Right hindlimb (tissue), 1 donor: ENCODE results near the gene BCL7A.

Source experiments
- DNase-seq: peaks from one replicate; pipeline ENCODE4 v3.0.0-alpha.2; 2018

Gene BCL7A

GRCh38 chr12:122057007-122057735 lies 35.5 kb downstream of the BCL7A start:
- DNase-seq, result no peak

DNA sequence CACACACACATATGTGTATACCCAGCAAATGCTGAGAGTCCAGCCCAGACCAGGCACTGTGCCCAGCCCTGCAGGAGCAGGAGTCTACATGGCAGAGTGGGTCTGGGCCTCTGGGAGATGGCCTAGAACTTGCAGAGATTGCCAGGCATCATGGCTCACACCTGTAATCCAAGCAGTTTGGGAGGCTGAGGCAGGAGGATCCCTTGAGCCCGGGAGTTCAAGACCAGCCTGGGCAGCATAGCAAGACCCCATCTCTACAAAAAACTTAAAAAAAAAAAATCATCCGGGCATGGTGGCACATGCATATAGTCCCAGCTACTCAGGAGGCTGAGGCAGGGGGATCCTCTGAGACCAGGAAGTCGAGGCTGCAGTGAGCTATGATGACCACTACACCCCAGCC lies 36.1 kb downstream of the BCL7A start:
- DNase-seq, result no peak

DNA sequence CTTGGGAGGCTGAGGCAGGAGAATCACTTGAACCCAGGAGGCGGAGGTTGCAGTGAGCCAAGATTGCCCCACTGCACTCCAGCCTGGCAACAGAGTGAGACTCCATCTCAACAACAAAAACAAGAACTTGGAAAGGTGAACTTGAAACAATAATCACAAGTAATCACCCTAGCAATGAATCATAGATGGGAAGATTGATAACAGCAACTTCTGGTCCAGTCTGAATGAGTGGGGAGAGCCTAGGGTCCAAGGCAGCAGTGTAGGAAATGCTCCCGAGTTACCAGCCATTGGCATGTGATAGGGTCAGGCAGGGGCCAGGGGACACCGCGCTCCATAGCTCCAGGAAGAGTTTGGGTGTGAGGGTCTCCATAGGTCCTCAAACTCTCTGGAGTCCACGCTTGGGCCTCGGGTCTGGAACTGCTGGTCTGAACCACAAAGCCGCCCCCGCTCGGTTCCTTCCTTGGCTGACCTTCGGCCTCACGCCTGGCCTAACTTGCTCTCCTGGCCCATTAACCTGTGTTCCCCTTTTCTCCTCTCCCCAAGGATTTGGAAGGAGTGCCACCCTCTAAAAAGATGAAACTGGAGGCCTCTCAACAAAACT lies 37.0 kb downstream of the BCL7A start:
- DNase-seq, result no peak

DNA sequence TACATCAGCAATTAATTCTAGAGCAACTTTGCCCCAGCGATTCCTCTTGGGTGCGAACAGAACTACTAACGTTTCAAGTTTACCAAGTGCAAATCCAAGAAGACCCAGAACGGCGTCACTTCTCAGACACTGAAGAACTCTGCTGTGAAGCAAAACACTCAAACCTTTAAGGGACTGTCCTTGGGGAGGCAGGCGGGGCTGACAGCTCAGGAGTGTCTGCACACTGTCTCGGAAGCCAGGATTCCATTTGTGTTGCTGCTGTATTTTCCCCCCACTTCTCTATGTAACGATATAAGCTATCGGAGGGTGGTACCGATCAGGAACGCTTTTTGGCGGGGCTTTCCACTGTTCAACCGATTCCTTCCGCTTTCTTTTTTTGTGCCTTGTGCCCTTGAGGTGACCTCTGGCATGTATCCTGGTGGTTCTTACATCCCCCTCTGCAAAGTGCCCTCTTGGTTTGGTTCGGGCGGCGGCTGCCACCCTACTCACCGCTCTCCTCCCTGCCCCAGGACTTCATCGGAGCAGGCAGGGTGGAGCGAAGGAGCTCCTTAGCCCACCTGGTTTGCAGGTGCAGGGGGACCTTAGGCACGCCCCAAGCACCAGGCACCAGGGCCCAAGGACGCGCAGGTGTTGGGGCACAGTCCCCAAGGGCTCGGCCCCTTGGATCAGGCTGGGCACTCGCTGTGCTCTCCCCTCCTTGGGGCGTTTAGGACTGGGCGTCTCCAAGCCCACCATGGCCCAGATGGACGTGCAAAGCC lies 37.7 kb downstream of the BCL7A start:
- DNase-seq, result no peak

DNA sequence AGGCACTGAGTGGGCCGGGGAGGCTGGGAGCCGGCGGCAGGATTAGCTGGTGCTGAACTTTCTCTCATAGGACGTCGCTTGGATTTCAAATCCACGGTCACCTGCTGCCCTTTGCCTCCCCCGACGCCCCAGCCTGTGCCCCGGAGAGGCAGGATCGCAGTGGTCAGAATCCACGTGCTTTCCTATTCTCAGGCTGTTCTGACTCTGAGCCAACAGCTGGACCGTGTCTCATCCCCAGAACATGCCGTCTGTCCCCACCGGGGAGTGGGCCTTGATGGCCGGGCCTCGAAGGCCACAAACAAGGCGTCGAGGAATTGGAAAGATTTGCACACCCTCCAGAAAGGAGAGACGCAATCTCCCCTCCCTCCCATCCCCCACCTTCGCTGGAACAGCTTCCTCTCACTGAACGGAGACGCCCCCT lies 38.4 kb downstream of the BCL7A start:
- DNase-seq, result no peak

DNA sequence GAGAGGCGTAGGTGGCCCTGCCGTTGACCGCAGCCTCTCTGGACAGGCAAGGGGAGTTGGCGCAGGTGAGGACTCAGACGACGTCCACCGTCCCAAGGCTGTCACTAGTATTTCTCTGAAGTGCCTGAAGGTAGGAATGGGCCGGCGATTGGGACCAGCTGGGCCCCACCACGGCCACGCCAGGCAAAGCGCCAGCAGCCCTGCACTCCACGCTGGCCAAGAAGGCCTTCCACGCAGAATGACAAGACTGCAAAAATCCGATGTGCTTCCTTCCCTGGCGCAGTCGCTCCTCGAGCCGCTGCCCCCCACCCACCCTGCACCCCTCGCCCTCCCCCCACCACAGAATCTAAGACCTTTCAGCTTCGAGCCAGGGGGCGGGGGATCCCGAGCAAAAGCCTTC lies 39.6 kb downstream of the BCL7A start:
- no peak for DNase-seq

GRCh38 chr12:122062832-122063693 lies 41.4 kb downstream of the BCL7A start:
- DNase-seq, result no peak

- no peak for DNase-seq
These were observed 42.0 kb downstream of the BCL7A start for GRCh38 chr12:122063694-122064024.

DNA sequence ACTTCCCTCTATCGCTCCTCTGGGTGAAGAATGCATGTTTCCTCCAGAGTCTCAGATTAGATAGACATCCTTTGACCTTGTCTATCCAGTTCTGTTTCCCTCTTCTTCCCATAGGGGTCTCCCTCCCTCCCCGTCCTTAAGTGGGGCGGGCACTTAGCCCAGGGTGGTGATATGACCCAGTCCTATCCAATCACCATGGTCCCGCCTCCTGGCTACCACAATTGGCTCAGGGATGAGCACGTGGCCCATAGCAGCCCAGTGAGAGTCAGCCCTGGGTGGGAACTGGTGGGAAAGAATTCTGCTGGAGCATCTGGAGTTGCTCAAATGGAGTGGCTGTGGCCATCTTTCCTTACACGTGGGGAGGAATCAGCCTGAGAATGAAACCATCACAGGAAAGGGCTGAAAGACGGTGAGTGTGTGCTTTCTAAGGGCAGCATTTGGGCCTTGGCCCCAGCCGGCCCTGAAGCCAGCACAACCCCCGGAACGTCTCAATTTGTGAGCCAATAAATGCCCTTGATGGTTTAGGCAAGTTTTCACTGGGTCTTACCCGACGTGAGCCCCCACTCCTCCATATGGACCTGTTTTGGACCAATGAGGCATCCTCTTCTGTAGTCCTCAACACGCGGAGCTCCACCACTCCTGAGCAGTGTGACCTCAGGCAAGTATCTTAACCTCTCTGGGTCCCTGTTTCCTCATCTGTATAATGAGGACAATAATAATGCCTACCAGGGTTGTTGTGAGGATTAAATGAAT lies 42.5 kb downstream of the BCL7A start:
- peak; percentile 83 for DNase-seq

DNA sequence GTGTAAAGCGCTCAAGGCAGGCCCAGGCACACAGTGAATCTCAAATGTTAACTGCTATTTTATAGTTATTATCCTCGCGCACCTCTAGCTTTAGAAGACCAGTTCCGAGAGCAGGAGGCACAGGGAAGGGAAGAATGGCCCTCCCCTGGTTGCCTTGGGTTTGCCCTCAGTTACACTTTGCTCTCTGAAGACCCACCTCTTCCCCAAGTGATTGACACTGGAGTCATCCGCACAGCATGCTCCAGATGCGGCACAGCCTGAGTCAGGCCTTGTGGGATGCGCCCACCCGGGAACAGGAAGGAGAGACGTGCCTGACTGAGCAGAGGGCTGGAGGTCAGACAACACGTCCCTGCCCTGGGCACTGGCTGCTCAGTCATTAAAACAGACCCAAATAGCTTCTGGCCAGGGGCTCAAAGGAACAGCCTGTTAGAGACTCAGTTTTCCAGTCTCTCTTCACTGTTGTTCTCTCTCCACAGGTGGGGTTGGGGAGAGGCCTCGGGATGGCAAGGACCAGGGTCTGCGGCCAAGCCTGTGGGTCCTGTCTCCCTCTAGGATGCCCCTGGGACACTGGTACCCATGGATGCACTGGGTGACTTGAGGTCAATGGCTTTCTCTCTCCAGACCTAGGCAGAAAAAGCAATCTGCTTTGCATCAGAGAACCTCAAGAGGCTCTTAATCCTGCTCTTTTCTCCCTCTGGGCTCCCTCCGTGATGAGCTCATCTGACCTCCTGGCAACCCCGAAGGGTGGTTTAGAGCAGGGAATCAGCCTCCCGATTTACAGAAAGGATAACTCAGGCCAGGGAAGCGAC lies 43.3 kb downstream of the BCL7A start:
- DNase-seq, result no peak

DNA sequence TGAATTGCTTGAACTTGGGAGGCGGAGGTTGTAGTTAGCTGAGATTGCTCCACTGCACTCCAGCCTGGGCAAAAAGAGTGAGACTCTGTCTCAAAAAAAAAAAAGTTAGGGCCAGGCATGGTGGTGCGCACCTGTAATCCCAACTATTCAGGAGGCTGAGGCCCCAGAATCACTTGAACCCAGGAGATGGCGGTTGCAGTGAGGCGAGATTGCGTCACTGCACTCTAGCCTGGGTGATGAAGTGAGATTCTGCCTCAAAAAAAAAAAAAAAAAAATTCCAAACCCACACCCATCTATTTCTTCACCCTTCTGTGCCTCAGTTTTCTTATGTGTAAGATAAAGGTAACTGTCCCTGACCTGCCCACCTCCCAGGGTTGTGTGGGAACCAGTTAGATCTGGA lies 45.9 kb downstream of the BCL7A start:
- DNase-seq, result no peak

DNA sequence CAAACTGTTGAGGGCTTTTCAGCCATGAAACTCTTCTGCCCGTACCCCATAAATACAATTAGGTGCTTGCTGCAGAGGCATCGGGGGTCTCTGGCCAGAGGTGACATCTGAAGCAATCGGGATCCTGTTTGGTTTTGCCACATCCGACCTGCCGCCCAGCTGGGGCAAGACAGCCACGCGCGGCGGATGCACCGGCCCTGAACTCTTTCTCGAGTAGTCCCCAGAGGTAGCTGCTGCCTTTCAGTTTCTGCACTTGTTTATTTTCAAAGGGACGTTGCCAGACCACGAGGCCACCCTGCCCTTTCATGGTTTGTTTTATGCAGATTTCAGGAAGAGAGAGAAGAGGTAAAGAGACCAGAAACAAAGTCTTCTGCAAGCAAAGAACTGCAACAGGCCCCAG lies 46.3 kb downstream of the BCL7A start:
- DNase-seq, result no peak

DNA sequence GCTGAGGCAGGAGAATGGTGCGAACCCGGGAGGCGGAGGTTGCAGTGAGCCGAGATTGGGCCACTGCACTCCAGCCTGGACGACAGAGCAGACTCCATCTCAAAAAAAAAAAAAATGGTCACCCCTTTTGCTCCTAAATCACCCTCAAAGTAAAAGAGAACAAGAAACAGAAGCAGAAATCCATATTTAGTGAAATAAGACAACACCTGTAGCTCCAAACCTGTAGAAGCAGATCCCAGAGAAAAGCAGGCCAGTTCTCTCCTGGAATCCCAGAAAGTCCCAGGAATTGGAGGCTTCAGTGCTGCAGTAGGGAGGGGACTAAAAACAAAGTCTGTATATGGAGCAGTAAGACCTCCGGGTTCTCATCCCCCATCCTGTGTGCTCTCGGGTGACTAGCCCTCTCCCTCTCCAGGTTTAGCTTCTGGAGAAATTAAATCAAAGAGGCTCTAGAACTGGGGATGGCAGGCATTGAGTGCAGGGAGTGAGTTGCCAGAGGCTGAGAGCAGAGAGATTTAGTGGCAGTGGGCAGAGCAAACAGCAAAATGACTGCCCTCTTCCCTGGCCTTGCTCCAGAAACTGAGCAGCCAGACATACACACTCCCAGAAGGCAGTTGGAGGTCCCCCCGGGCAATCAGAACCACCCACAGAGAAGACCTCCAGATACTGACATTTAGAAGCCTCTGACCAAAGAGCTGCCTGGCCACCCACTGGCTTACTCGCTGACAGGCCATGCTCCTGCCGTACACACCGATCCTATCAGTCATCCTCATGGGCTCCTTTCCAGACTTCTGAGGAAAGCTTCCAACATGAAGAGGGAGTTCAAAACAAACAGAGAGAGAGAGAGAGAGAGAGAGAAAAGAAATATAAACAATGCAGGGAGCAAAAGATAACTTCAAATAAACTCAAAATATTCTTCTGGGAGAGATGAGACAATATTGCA lies 50.6 kb downstream of the BCL7A start:
- no peak for DNase-seq

DNA sequence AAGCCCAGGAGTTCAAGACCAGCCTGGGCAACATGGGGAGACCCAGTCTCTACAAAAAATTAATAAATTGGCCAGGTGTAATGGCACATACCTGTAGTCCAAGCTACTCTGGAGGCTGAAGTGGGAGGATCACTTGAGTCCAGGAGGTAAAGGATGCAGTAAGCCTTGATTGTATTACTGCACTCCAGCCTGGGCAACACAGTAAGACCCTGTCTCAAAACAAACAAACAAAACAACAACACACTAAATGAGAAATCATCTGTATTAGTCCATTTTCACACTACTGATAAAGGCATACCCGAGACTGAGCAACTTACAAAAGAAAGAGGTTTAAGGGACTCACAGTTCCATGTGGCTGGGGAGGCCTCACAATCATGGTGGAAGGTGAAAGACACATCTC lies 52.1 kb downstream of the BCL7A start:
- DNase-seq, result no peak

DNA sequence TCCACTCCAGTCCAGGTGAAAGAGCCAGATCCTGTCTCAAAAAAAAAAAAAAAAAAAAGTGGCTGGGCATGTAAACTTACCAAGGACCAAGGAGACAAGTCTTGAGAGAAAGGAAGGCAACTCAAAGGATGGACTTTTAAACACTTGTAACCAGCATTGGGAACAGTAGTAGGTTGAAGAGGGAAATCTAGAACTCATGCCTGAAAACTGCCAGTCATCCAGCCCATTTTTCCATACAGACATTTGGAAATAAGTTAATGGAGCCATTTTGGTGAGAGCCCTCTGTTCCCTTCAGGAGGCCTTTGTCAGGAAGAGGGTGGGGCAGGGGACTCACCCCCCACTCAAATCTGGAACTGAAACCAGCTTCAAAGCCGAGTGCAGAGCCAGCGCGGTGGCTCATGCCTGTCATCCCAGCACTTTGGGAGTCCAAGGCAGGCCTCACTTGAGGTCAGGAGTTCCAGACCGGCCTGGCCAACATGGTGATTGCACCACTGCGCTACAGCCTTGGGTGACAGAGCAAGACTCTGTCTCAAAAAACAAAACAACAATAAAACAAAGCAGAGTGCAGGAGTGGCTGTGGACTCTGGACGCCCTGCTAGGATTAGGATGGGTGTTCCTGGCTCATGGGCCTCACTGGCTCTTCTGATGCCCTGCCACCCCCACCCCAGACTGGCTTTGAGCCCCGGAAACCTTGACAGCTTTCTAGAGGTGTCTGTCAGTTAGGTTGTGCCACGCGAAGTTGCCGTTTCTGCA lies 55.2 kb downstream of the BCL7A start:
- no peak for DNase-seq

DNA sequence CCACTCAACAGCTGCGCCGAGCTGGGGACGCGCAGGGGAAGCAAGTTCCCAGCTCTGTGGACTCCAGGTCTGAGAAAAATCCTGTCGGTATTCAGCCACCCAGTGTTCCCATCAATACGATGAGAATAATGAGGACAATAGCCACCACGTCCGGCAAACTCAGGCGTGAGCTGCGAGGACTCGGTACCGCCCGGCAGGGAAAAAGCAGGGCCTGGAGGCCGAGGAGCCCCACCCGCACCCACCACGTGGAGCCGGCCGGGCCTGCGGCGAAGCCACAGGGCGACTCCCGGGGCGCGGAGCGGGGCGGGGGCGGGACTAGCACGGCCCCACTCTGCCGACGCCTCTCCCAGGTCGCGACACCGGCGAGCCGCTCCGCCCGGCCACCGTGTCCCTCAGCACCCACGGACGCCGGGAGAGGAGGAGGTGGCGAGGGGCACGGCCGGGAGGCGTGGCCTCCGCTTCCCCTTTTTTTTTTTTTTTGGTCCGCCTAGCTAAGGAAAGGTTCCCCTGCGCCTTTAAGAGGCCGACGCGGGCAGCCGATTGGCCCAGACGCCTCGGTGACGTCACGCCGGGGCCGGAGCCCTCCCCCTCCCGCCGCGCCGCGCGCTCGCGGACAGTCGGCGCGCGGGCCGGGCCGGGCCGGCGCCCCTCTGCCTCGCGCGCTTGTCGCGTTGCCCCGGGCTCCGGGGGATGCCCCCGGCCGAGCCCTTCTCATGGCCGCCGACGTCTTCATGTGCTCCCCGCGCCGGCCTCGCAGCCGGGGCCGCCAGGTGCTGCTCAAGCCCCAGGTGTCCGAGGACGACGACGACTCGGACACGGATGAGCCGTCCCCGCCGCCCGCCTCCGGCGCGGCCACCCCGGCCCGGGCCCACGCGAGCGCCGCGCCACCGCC lies 56.7 kb downstream of the BCL7A start, which contains the start of gene MLXIP:
Gene MLXIP (plus strand): TSS at position 616 of the 892 bp plus-strand sequence. CDS start 98 bp downstream, at position 714.
- peak; percentile 95 for DNase-seq

DNA sequence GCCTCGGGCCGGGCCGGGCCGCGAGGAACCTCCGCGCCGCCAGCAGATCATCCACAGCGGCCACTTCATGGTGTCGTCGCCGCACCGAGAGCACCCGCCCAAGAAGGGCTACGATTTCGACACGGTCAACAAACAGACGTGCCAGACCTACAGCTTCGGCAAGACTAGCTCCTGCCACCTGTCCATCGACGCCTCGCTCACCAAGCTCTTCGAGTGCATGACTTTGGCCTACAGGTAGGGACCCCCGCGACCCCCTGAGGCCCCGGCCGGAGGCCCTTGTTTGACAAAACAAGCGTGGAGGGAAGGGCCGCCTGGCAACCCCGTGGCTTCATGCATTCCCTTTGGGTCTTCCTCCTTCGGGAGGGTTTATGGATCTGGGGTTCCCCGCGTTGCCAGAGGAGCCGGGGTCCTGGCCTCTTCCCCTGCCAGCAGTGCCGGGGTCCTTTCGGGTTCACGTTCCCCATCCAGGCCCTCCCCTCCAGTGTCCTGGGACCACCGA lies 57.4 kb downstream of the BCL7A start:
- no peak for DNase-seq

DNA sequence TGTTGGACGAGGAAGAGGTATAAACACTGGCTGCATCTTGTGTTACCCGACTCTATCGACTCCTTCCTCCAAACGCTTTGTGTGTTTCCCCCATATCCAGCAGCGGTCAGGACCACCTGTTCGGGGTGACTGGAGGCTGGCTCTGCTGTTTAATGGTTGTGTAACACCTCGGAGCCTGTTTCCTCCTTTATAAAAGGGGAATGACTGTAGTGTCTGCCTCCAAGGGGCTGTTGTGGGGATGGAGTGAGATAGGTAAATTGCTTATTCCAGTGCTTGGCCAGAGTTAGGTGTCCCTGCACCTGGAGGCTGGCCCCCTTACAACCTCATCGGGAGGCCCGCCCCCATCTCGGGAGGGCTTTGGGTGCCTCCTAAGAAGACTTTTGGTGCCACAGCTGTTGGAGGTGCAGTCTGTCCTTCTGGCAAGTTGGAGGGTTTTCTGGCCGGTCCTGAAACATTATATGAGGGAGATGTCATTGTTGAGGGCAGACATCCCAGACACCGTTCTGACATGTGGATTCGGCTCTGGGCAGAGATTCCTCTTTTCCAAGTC lies 57.9 kb downstream of the BCL7A start:
- no peak for DNase-seq
